ENCODE measurements around the gene TUBB. TPM values are rescaled to one million over a fixed set of nuclear protein-coding genes. Genes with fewer than 3 reads are reported as not detected.

TUBB gene
- total and polyA plus RNA-seq, 9 of the 15 experiments (the other 6 are each of a cell fraction or from before 2014, with no cell fraction given) = 971 to 2,870 (median 1,478) TPM

DNA sequence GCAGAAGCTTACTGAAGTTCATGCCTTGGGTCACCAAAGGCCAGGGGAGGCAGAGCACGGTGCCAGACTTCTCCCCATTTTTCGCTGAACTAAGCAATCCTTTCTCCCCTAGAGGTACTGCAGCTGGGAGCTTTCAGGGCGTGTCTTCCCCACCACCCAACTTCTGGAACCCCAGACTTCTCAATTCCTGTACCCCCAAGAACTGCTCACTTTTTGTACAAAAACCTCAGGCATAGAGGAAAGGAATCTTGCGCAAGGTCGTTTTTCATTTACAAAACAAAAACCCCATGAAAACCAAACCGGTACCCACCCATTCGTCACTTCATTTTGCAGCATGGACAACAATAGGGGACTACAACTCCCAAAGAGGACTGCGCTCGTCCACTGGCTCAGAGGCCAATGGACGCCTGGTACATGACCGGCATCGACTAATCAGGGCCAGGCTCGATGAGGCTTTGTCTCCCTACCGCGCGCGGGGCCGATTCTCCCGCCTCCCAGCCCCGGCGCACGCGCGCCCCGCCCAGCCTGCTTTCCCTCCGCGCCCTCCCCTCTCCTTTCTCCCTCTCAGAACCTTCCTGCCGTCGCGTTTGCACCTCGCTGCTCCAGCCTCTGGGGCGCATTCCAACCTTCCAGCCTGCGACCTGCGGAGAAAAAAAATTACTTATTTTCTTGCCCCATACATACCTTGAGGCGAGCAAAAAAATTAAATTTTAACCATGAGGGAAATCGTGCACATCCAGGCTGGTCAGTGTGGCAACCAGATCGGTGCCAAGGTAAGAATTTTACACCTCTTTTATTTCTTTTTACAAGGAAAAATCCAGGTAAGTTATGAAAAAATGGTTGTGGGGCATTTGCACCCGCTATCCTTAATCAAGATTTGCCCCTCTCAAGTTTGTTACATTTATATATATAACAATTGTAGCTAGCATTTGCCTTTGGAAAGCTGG, at the start of gene TUBB (continued):
- TF ChIP-seq, protein P1, sequence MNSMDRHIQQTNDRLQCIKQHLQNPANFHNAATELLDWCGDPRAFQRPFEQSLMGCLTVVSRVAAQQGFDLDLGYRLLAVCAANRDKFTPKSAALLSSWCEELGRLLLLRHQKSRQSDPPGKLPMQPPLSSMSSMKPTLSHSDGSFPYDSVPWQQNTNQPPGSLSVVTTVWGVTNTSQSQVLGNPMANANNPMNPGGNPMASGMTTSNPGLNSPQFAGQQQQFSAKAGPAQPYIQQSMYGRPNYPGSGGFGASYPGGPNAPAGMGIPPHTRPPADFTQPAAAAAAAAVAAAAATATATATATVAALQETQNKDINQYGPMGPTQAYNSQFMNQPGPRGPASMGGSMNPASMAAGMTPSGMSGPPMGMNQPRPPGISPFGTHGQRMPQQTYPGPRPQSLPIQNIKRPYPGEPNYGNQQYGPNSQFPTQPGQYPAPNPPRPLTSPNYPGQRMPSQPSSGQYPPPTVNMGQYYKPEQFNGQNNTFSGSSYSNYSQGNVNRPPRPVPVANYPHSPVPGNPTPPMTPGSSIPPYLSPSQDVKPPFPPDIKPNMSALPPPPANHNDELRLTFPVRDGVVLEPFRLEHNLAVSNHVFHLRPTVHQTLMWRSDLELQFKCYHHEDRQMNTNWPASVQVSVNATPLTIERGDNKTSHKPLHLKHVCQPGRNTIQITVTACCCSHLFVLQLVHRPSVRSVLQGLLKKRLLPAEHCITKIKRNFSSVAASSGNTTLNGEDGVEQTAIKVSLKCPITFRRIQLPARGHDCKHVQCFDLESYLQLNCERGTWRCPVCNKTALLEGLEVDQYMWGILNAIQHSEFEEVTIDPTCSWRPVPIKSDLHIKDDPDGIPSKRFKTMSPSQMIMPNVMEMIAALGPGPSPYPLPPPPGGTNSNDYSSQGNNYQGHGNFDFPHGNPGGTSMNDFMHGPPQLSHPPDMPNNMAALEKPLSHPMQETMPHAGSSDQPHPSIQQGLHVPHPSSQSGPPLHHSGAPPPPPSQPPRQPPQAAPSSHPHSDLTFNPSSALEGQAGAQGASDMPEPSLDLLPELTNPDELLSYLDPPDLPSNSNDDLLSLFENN (IDR thresholded peaks at IDR 0.05; ENCODE audit: low read depth in 2 of 2, low read length in 2 of 2) = peak in 1 of 2 experiments; percentile 85; a peak in 2 of 4 replicates
- TF ChIP-seq TEAD2 (tag; IDR thresholded peaks at IDR 0.05) = peak; percentile 81
- TF ChIP-seq ZNF830 (CRISPR knock-in tag; IDR thresholded peaks at IDR 0.05) = 0 out of 2 replicates have a peak, but pooled peaks have one; percentile 55
- no peak for TF ChIP-seq ZNF655 (CRISPR knock-in tag; IDR thresholded peaks at IDR 0.05)
- TF ChIP-seq NR1H2 (CRISPR knock-in tag; IDR thresholded peaks at IDR 0.05) = no peak
- TF ChIP-seq RB1 (IDR thresholded peaks at IDR 0.05; ENCODE audit: low read depth) = peak; percentile 92
- TF ChIP-seq ZNF197 (CRISPR knock-in tag; IDR thresholded peaks at IDR 0.05; ENCODE audit: low read depth) = 0 out of 2 replicates have a peak, but pooled peaks have one; percentile 8
- 0 out of 2 replicates have a peak, but pooled peaks have one; percentile 26 for TF ChIP-seq SMARCA4 (IDR thresholded peaks at IDR 0.05)
- no peak for TF ChIP-seq ZC3H4 (CRISPR knock-in tag; IDR thresholded peaks at IDR 0.05; ENCODE audit: borderline replicate concordance)
- peak; percentile 99 for TF ChIP-seq POLR2AphosphoS5 (IDR thresholded peaks at IDR 0.05; ENCODE audit: control insufficient read depth, insufficient read depth, low read depth, low read length)
- TF ChIP-seq, protein P2, sequence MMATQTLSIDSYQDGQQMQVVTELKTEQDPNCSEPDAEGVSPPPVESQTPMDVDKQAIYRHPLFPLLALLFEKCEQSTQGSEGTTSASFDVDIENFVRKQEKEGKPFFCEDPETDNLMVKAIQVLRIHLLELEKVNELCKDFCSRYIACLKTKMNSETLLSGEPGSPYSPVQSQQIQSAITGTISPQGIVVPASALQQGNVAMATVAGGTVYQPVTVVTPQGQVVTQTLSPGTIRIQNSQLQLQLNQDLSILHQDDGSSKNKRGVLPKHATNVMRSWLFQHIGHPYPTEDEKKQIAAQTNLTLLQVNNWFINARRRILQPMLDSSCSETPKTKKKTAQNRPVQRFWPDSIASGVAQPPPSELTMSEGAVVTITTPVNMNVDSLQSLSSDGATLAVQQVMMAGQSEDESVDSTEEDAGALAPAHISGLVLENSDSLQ (IDR thresholded peaks at IDR 0.05) = peak; percentile 60
- TF ChIP-seq RBM22 (IDR thresholded peaks at IDR 0.05; ENCODE audit: low read depth, low read length, poor library complexity, severe bottlenecking) = no peak
- TF ChIP-seq HMBOX1 (IDR thresholded peaks at IDR 0.05) = no peak
- no peak for TF ChIP-seq ZNF696 (CRISPR knock-in tag; conservative IDR thresholded peaks at IDR 0.05)
- peak; percentile 14; the same call in 1 of the 2 replicates for TF ChIP-seq FOXJ2 (tag; IDR thresholded peaks at IDR 0.05)
- no peak for TF ChIP-seq NR2C1 (IDR thresholded peaks at IDR 0.05)
- TF ChIP-seq NR2C1 (tag; IDR thresholded peaks at IDR 0.05) = 0 out of 2 replicates have a peak, but pooled peaks have one; percentile 24
- no peak for TF ChIP-seq ZKSCAN1 (IDR thresholded peaks at IDR 0.05; ENCODE audit: low read depth, low read length)
- TF ChIP-seq, protein P3, sequence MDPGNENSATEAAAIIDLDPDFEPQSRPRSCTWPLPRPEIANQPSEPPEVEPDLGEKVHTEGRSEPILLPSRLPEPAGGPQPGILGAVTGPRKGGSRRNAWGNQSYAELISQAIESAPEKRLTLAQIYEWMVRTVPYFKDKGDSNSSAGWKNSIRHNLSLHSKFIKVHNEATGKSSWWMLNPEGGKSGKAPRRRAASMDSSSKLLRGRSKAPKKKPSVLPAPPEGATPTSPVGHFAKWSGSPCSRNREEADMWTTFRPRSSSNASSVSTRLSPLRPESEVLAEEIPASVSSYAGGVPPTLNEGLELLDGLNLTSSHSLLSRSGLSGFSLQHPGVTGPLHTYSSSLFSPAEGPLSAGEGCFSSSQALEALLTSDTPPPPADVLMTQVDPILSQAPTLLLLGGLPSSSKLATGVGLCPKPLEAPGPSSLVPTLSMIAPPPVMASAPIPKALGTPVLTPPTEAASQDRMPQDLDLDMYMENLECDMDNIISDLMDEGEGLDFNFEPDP (CRISPR knock-in tag; IDR thresholded peaks at IDR 0.05) = no peak

Measured in K562 (cell line).